ENCODE measurements around the gene ZNF773.
"Not testable (repeated sequence)": the region's sequence is repeated elsewhere in the genome, so short reads cannot be mapped to it uniquely, and the experiment has no call there.

Gene ZNF773

GRCh38 chr19:57499680-57500395 lies at the start of gene ZNF773:
TSS of gene ZNF773 (plus strand) at chr19:57499938. CDS start at chr19:57500081, 143 bp downstream.
- peak; percentile 61 for DNase-seq

GRCh38 chr19:57452307-57452706 lies 47.4 kb upstream of the ZNF773 start:
- no peak for DNase-seq

- peak; percentile 62 for DNase-seq
These were observed 33.9 kb upstream of the ZNF773 start for GRCh38 chr19:57465680-57466381.

- no peak for DNase-seq
These were observed 33.2 kb upstream of the ZNF773 start for GRCh38 chr19:57466489-57466888.

- DNase-seq = no peak
These were observed 26.1 kb upstream of the ZNF773 start for GRCh38 chr19:57473646-57474045.

GRCh38 chr19:57477191-57478008 lies 22.3 kb upstream of the ZNF773 start, which contains the start of gene ZNF772:
TSS of gene ZNF772 (minus strand) at chr19:57477566. CDS start at chr19:57477309, 257 bp downstream.
- DNase-seq = peak; percentile 60

GRCh38 chr19:57487477-57488298 lies 12.1 kb upstream of the ZNF773 start, which contains the start of gene ZNF419:
TSS of gene ZNF419 (plus strand) at chr19:57487750. CDS start at chr19:57487951, 201 bp downstream.
- peak; percentile 91 for DNase-seq

- not testable (repeated sequence) for DNase-seq
These were observed 11.5 kb upstream of the ZNF773 start for GRCh38 chr19:57488299-57488644.

- not testable (repeated sequence) for DNase-seq
These were observed 432 bp upstream of the ZNF773 start for GRCh38 chr19:57499332-57499679.

GRCh38 chr19:57500400-57500799 lies 662 bp downstream of the ZNF773 start:
- not testable (repeated sequence) for DNase-seq

GRCh38 chr19:57506163-57506562 lies 6.4 kb downstream of the ZNF773 start:
- DNase-seq = peak; percentile 26

GRCh38 chr19:57511484-57511883 lies 11.7 kb downstream of the ZNF773 start:
- DNase-seq = no peak

GRCh38 chr19:57512845-57513244 lies 13.1 kb downstream of the ZNF773 start:
- DNase-seq = no peak

GRCh38 chr19:57515255-57515654 lies 15.5 kb downstream of the ZNF773 start:
- DNase-seq = no peak

- DNase-seq = not testable (repeated sequence)
These were observed 18.3 kb downstream of the ZNF773 start for GRCh38 chr19:57518021-57518420.

- peak; percentile 96 for DNase-seq
These were observed 27.6 kb downstream of the ZNF773 start, which contains the start of gene ZNF549 for GRCh38 chr19:57527136-57527881. TSS of gene ZNF549 (plus strand) at chr19:57527356. CDS start at chr19:57527574, 218 bp downstream.

- DNase-seq = no peak
These were observed 38.3 kb downstream of the ZNF773 start for GRCh38 chr19:57537953-57538547.

GRCh38 chr19:57546513-57546912 lies 46.8 kb downstream of the ZNF773 start:
- DNase-seq = no peak

GRCh38 chr19:57552432-57552831 lies 52.7 kb downstream of the ZNF773 start:
- DNase-seq = no peak

GRCh38 chr19:57557659-57558058 lies 57.9 kb downstream of the ZNF773 start:
- no peak for DNase-seq
